GM21529 (cell line): ENCODE measurements around the gene NSF.
"Not testable (repeated sequence)": the region's sequence is repeated elsewhere in the genome, so short reads cannot be mapped to it uniquely, and the experiment has no call there.

ENCODE experiments used
- ATAC-seq: cut with Tn5 transposase; IDR thresholded peaks from one replicate; pipeline ENCODE4 v1.9.1; 2021; ENCODE audit not compliant: unreplicated experiment

The NSF gene

GRCh38 chr17:46627452-46627851 is 37.0 kb downstream of the NSF start:
- not testable (repeated sequence) for ATAC-seq

DNA sequence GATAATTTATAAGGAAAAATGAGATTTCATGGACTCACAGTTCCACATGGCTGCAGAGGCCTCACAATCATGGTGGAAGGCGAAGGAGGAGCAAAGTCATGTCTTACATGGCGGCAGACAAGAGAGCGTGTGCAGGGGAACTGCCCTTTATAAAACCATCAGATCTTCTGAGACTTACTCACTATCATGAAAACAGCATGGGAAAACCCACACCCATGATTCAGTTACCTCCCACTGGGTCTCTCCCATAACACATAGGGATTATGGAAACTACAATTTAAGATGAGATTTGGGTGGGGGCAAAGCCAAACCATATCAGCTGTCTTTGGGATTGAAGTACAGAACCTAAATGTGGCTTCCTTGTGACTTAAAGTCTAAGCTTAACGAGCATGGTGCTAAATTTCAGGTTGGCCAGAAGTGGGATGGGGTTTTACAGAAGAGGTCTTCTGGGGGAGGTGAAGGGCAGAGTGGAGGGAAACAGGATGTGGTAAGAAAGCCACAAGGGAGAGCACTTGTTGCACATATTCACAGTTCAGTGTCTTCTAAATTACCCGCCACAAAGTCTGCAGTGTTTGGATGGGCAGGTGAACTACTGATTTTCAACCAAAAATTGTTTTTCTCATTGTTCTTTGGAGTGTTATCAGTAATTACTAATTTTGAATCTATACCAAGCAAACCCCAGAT is 38.4 kb downstream of the NSF start:
- not testable (repeated sequence) for ATAC-seq

DNA sequence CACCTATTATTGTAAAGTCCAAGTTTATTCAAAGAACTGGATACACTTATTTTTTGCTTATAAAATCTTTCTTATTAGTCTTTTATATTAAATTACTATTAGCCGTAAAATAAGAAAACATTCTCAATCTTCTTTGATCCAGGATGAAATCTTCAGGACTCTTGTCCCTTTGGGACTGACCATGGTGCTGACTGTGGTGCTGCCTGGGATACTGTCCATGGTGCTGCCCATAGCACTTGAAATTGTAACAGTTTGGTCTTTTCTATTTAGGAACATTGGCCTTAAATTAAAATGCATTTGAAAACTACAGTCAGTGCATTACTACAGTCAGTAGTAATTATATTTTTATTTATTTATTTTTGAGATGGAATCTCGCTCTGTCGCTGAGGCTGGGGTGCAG is 41.7 kb downstream of the NSF start:
- not testable (repeated sequence) for ATAC-seq

- ATAC-seq, result not testable (repeated sequence)
Measured at GRCh38 chr17:46634844-46635243, 44.4 kb downstream of the NSF start.

DNA sequence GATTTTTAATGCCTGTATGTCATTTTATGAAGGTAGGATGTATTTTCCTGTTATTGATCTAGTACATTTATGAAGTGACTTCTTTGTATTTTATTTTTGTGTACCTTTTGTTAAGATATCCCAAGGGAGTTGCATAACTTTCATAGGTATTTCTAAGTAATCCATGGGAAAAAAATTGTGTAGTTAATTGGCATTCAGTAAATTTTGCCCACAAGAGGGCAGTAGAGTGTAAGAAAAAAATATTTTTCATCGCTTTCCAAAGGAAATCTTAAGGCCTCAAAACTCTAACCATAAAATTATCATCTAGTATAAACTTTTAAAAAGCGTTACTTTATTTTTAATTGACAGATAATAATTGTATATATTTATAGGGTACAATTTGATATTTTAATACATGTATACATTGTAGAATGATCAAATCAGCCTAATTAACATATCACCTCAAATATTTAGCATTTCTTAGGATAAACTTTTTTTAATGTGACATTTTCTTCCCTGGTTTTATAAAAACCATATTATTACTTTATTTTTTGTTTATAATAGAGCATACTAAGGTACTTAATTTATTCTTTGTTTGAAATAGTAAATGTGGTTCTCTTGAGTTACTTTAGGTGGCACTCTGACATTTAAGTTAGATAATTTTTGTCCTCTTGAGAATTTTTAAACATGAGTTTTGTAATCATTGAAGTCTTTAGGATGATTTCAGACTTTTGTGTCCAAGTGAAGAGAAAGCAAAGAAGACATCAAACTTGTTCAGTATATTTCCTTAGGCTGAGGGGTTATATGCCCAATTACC is 51.6 kb downstream of the NSF start:
- ATAC-seq, result not testable (repeated sequence)

DNA sequence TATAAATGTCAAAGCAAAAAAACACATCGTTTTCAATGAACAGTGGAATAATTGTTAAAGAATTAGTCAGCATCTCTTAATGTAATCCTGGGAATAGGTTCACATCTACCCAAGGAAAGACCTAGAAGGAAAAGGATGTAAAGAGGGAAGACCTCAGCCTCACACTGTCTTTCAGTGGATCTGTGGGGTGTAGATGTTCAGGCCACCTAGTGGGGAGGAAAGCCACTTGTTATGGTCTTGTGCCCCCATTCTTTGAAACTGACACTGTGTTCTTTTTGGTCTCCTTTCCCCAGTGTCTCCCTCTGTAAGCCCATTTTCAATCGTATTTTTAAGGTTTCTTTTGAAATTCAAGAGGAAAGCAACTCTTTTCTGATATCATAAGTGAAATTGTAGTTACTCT is 56.8 kb downstream of the NSF start:
- ATAC-seq, result not testable (repeated sequence)

DNA sequence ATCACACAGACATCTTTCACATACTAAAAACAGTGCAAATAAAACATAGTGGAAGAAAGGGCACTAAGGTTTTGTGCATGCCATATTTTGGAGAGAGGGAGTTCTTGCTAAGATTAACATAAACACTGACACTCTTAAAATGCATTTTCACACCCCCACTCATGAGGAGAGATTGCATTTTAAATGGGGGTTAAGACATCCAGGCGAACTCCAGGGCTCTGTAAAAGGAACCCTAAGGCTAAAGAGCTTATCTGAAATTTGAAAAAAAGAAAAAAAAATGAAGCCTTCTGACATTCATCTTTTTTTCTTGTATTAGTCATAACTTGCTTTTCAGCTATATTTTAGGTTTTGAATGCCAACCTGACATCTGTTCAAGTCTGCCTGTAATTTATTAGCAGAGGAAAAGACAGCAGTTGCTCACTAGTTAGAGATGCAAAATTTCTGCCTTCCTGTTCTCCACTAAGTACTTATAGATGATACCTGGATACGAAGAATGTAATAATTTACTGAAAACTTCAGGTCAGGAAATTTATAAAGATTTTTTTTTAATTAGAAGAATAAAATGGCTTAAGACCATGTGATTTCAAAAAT is 57.3 kb downstream of the NSF start:
- ATAC-seq, result not testable (repeated sequence)

- not testable (repeated sequence) for ATAC-seq
Measured at GRCh38 chr17:46649246-46649645, 58.8 kb downstream of the NSF start.

- ATAC-seq, result not testable (repeated sequence)
Measured at GRCh38 chr17:46652024-46652643, 61.7 kb downstream of the NSF start.

GRCh38 chr17:46658235-46658634 is 67.8 kb downstream of the NSF start:
- not testable (repeated sequence) for ATAC-seq

- ATAC-seq, result not testable (repeated sequence)
Measured at GRCh38 chr17:46659702-46660101, 69.2 kb downstream of the NSF start.

DNA sequence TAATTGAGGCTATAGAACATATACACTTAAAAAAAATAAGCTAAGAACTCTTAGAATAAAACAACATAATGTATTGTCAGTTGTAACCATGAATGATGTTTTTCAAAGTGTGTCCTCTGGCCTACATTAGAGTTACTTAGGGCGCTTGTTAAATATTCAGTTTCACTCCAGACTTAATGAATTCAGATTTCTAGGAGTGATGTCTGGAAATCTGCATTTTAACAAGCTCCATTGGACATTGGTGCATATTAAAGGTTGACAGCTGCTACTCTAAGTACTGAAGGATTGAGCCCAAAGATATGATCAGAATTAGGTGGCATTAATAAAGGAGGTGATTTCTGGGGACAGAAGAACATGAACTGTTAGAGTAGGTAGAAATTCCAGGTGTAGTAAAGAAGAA is 72.7 kb downstream of the NSF start:
- not testable (repeated sequence) for ATAC-seq

DNA sequence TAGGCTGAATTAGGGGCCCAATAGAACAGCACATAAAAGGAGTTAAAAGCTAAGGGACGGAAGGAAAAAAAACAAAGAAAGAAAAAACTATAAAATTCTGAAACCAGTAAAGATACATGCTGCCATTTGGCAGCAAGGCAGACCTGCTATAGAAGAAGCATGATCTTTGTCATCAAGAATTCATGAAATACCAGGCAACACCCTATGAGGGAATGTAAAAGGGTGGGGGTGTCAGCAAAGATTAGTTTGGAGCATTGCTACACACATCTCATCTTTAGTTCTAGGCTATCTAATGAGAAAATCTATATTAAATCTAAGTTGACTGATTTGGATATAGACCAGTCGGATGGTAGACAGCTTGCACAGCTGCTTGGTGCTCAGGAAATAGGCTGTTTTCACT is 73.1 kb downstream of the NSF start:
- ATAC-seq, result not testable (repeated sequence)

GRCh38 chr17:46665969-46666368 is 75.5 kb downstream of the NSF start:
- not testable (repeated sequence) for ATAC-seq

DNA sequence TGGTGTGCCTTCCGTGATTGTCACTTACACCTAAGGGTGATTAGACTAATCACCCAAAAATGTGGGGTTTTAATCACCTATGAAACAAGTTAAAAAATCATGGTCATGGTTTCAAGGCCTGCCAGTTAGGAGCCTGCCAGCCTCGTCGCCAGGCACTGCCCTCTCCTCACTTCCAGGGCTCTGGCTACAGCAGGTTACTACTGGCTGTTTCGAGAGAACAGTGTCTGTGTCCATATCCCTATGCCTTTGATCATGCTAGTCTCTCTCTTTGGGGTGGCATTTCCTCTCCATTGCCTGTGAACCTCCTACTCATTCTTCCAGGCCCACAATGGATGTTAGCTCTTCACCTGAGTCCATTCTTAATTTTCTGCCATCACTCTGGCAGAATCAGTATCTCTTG is 80.3 kb downstream of the NSF start:
- ATAC-seq, result not testable (repeated sequence)

DNA sequence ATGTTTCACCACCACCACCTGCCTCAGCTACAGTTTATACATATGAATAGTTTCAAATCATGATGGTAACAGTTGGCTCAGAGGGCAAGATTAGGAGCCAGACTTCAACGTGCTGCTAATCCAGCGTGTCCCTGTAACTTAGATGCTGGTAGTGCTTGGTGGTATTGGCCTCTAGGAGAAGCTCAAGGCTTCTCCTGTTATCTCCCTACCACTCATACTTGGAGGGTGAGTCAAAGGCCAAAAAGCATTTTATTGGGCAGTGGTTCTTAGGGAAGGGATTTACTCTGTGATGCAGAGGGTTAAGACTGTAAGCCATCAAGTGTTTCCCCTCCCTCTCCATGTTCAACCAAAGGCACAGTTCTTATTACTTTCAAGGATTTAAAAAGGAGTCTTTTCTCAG is 82.3 kb downstream of the NSF start:
- not testable (repeated sequence) for ATAC-seq

- ATAC-seq, result not testable (repeated sequence)
Measured at GRCh38 chr17:46677819-46678218, 87.3 kb downstream of the NSF start.

- ATAC-seq, result not testable (repeated sequence)
Measured at GRCh38 chr17:46683653-46684052, 93.2 kb downstream of the NSF start.

GRCh38 chr17:46685284-46685683 is 94.8 kb downstream of the NSF start:
- ATAC-seq, result not testable (repeated sequence)

DNA sequence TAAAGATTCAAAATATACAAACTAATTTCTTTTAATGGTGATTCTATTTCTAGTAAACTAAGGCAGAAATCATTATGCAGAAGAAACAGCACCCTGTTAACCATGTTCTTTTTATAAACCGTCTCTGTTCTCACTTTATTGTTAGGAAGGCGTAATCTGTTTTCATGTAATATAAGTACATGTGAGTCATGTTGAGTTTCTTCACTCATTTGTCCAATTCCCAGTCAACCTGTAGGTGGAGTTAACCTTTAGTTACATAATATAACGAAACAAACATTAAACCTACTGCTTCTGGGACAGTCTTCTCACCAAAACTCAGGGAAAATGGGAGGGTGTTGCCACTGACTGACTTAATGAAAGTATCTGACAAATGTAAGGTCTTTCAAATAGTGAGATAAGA is 101.7 kb downstream of the NSF start:
- not testable (repeated sequence) for ATAC-seq

- not testable (repeated sequence) for ATAC-seq
Measured at GRCh38 chr17:46693283-46693682, 102.8 kb downstream of the NSF start.
